HEK293T (cell line): ENCODE data around the gene GPR68.
"Not testable (repeated sequence)": the region's sequence is repeated elsewhere in the genome, so short reads cannot be mapped to it uniquely, and the experiment has no call there.

Source experiments
- CTCF ChIA-PET: fragments of 350-600 bp; formaldehyde crosslinking; extraction: SDS; loops from one replicate; lab custom pipeline; 2021; ENCODE audit warnings: antibody characterized with exemption, inconsistent platforms; lab: Yijun Ruan, JAX
- POLR2A ChIA-PET: fragments of 350-600 bp; formaldehyde crosslinking; extraction: SDS; loops from one replicate; lab custom pipeline; 2020; ENCODE audit warnings: antibody characterized with exemption, inconsistent platforms; lab: Yijun Ruan, JAX
- DNase-seq: peaks from one replicate; pipeline ENCODE4 v3.0.0; 2012; ENCODE audit warnings: mixed read lengths; ENCODE audit errors: extremely low spot score
- ARNT ChIP-seq: fragments of 450-650 bp; IDR thresholded peaks from 2 replicates; pipeline ENCODE4 v1.6.1; 2017; ENCODE audit warnings: mild to moderate bottlenecking
- BHLHE40 ChIP-seq: fragments of 450-650 bp; IDR thresholded peaks from 2 replicates; pipeline ENCODE4 v1.6.1; 2016; ENCODE audit warnings: mild to moderate bottlenecking, moderate library complexity, borderline replicate concordance
- CTBP1 ChIP-seq: fragments of 450-650 bp; IDR thresholded peaks from 2 replicates; pipeline ENCODE4 v1.6.1; 2016; ENCODE audit warnings: borderline replicate concordance
- ELF4 ChIP-seq: fragments of 450-650 bp; IDR thresholded peaks from 2 replicates; pipeline ENCODE4 v1.6.1; 2017; ENCODE audit warnings: antibody characterized with exemption
- FOXA1 ChIP-seq: fragments of 450-650 bp; IDR thresholded peaks from 2 replicates; pipeline ENCODE4 v1.6.1; 2016; ENCODE audit warnings: mild to moderate bottlenecking
- FOXK2 ChIP-seq: fragments of 450-650 bp; IDR thresholded peaks from 2 replicates; pipeline ENCODE4 v1.6.1; 2016; ENCODE audit warnings: mild to moderate bottlenecking
- FOXM1 ChIP-seq: fragments of 450-650 bp; IDR thresholded peaks from 2 replicates; pipeline ENCODE4 v1.6.1; 2017; ENCODE audit warnings: mild to moderate bottlenecking, borderline replicate concordance
- HDGF ChIP-seq: fragments of 450-650 bp; IDR thresholded peaks from 2 replicates; pipeline ENCODE4 v1.6.1; 2017; ENCODE audit warnings: antibody characterized with exemption, borderline replicate concordance
- L3MBTL2 ChIP-seq: fragments of 450-650 bp; conservative IDR thresholded peaks from 2 replicates; pipeline ENCODE4 v1.6.1; 2016; ENCODE audit warnings: mild to moderate bottlenecking
- LEF1 ChIP-seq: fragments of 450-650 bp; IDR thresholded peaks from 2 replicates; pipeline ENCODE4 v1.6.1; 2017; ENCODE audit warnings: mild to moderate bottlenecking, borderline replicate concordance
- NFRKB ChIP-seq: fragments of 450-650 bp; IDR thresholded peaks from 2 replicates; pipeline ENCODE4 v1.6.1; 2016; ENCODE audit warnings: mild to moderate bottlenecking, moderate library complexity
- PKNOX1 ChIP-seq: fragments of 450-650 bp; IDR thresholded peaks from 2 replicates; pipeline ENCODE4 v1.6.1; 2016
- SP1 ChIP-seq: fragments of 450-650 bp; IDR thresholded peaks from 2 replicates; pipeline ENCODE4 v1.6.1; 2017
- SUZ12 ChIP-seq: fragments of 450-650 bp; IDR thresholded peaks from 2 replicates; pipeline ENCODE4 v1.6.1; 2016; ENCODE audit warnings: mild to moderate bottlenecking
- TARDBP ChIP-seq: fragments of 450-650 bp; IDR thresholded peaks from 2 replicates; pipeline ENCODE4 v1.6.1; 2016
- ZNF384 ChIP-seq: fragments of 450-650 bp; IDR thresholded peaks from 2 replicates; pipeline ENCODE4 v1.6.1; 2016

The GPR68 gene

GRCh38 chr14:91215381-91215780, 29.1 kb downstream of the GPR68 start:
- CTCF ChIA-PET: no interaction called here
- no peak for TF ChIP-seq BHLHE40
- TF ChIP-seq FOXK2: no peak
- TF ChIP-seq SP1: no peak
- TF ChIP-seq FOXM1: no peak
- no peak for DNase-seq
- POLR2A ChIA-PET: no interaction called here

- ChIA-PET POLR2A (no interaction called here), CTCF (no interaction called here)
- no peak for DNase-seq
- TF ChIP-seq PKNOX1: no peak
Observed at GRCh38 chr14:91214306-91214705, 30.2 kb downstream of the GPR68 start.

GRCh38 chr14:91211017-91211416, 33.5 kb downstream of the GPR68 start:
- ChIA-PET POLR2A (no interaction called here), CTCF (no interaction called here)
- TF ChIP-seq ELF4 (no peak), CTBP1 (no peak)
- DNase-seq: no peak

GRCh38 chr14:91207008-91207407, 37.5 kb downstream of the GPR68 start:
- ChIA-PET CTCF (no interaction called here), POLR2A (no interaction called here)
- no peak for DNase-seq
- no peak for TF ChIP-seq CTBP1

- DNase-seq: no peak
- no peak for TF ChIP-seq ELF4
- no peak for TF ChIP-seq LEF1
- no peak for TF ChIP-seq BHLHE40
- TF ChIP-seq ARNT: no peak
- TF ChIP-seq L3MBTL2: no peak
- TF ChIP-seq FOXK2: no peak
- no peak for TF ChIP-seq FOXA1
- TF ChIP-seq NFRKB: no peak
- TF ChIP-seq TARDBP: no peak
- no peak for TF ChIP-seq SUZ12
- no peak for TF ChIP-seq ZNF384
- no peak for TF ChIP-seq CTBP1
- TF ChIP-seq PKNOX1: no peak
- TF ChIP-seq FOXM1: no peak
- no peak for TF ChIP-seq SP1
- TF ChIP-seq HDGF: no peak
- CTCF ChIA-PET: interaction anchor here (0.5 kb wide), 1 partner anchor 147 kb away, joined by 3 read pairs; no protein-coding TSS in a partner anchor
- POLR2A ChIA-PET: no interaction called here
Observed at GRCh38 chr14:91205459-91205858, 39.0 kb downstream of the GPR68 start.

- no peak for DNase-seq
- ChIA-PET CTCF (no interaction called here), POLR2A (no interaction called here)
- no peak for TF ChIP-seq FOXA1
- TF ChIP-seq ZNF384: no peak
- no peak for TF ChIP-seq ARNT
- TF ChIP-seq FOXK2: no peak
- no peak for TF ChIP-seq SP1
- no peak for TF ChIP-seq L3MBTL2
- no peak for TF ChIP-seq PKNOX1
- TF ChIP-seq CTBP1: no peak
- no peak for TF ChIP-seq HDGF
- no peak for TF ChIP-seq LEF1
Observed at GRCh38 chr14:91204657-91205056, 39.8 kb downstream of the GPR68 start.

GRCh38 chr14:91202234-91202974, 42.1 kb downstream of the GPR68 start:
- no peak for DNase-seq
- TF ChIP-seq PKNOX1 (no peak), TARDBP (no peak)
- POLR2A ChIA-PET: no interaction called here
- CTCF ChIA-PET: interaction anchor here (0.6 kb wide), 1 partner anchor 81 kb away, joined by 3 read pairs; no protein-coding TSS in a partner anchor

- CTCF ChIA-PET, POLR2A ChIA-PET, DNase-seq: not testable (repeated sequence)
Observed at GRCh38 chr14:91200802-91201201, 43.7 kb downstream of the GPR68 start.
